Ovary (tissue), 9 donors: ENCODE measurements around the gene GFER. TPM values are rescaled to one million over a fixed set of nuclear protein-coding genes. Genes with fewer than 3 reads are reported as not detected.

Experiments used
- DNase-seq, 5 donors: peaks; one replicate each; pipeline ENCODE4 v3.0.0-alpha.2; 2019 to 2020
- H3K27ac ChIP-seq, 2 donors: fragments of 200-600 bp; one replicate each; pipeline versions ENCODE4 v1.5.1 to v1.8.0; 2019 to 2022
- H3K27me3 ChIP-seq: fragments of 200-600 bp; one replicate; pipeline ENCODE4 v1.8.0; 2022
- H3K36me3 ChIP-seq: fragments of 200-600 bp; sonication (generic); one replicate; pipeline ENCODE4 v1.5.1; 2019
- H3K4me1 ChIP-seq: one replicate; pipeline ENCODE4 v1.8.1; 2013; ENCODE audit warnings: mild to moderate bottlenecking, moderate library complexity; ENCODE audit not compliant: insufficient read depth
- H3K4me3 ChIP-seq: fragments of 200-600 bp; sonication (generic); one replicate; pipeline ENCODE4 v1.5.1; 2017
- H3K9me3 ChIP-seq, 2 donors: fragments of 200-600 bp in 1 of 2; sonication (generic) in 1 of 2; one replicate each; pipeline versions ENCODE4 v1.5.1 to v1.8.1; 2013 to 2019; ENCODE audit warnings: mild to moderate bottlenecking in 1 of 2, moderate library complexity in 1 of 2
- CTCF ChIP-seq, 3 donors: fragments of 450-650 bp in 2 of 3; fragments of 200-600 bp in 1 of 3; IDR thresholded peaks; one replicate each; pipeline versions ENCODE4 v1.5.1 to v1.8.0; 2016 to 2022; ENCODE audit warnings: antibody characterized with exemption in 3 of 3, mild to moderate bottlenecking in 1 of 3
- EP300 ChIP-seq: sonication (generic); formaldehyde crosslinking; IDR thresholded peaks from one replicate; pipeline ENCODE4 v1.6.1; 2017; ENCODE audit warnings: antibody characterized with exemption
- POLR2A ChIP-seq: fragments of 450-650 bp; IDR thresholded peaks from one replicate; pipeline ENCODE4 v1.6.1; 2017; ENCODE audit warnings: antibody characterized with exemption, mild to moderate bottlenecking, moderate library complexity
- WGBS, 3 donors: extraction: QIAGEN DNeasy Blood & Tissue Kit in 1 of 3; methylation state at CpG; one replicate each; pipeline versions ENCODE4 v1.1.5 to v1.1.7; 2013 to 2017; 5-methylcytosine and 5-hydroxymethylcytosine counted together
- intact Hi-C, 4 donors: fragments of 100-400 bp; cut with DNase I; formaldehyde crosslinking; loops; one replicate each; pipeline versions ENCODE4 v1.11.0 to v1.15.1; 2022 to 2023
- polyA plus RNA-seq, 2 donors: library from polyadenylated mRNA; stranded (reverse); fragments of 200-250 nt in 1 of 2; fragments of 350-450 nt in 1 of 2; fragmentation: Illumina TruSeq in 1 of 2; extraction: RNeasy Lipid Tissue Mini Kit (QIAGEN cat#74804) in 1 of 2; gene quantifications; one replicate each; pipeline ENCODE4 v1.2.3, GENCODE V29; 2013 to 2014
- total RNA-seq, 7 donors: library from RNA; depleted of rRNA in 2 of 7; stranded (reverse); fragments of >200 nt in 2 of 7; fragmentation: NEBNext Ultra II Directional in 3 of 7; extraction: Animal tissue kit (Norgen Biotek cat#: 25700) in 3 of 7; gene quantifications; one replicate each; pipeline versions ENCODE4 v1.1.0 to v1.2.4, GENCODE V29; 2016 to 2023
- donor health status: DM: no; HTN: no; CAD: no; lungs with moderate emphysema.
- donor health status: DM: no; HTN: no; CAD: no.
- donor health status: Bipolar disorder and iron deficiency.
- donor health status: DM: yes; HTN: yes; CAD: no.
- donor health status: DM: no; HTN: no; CAD: no.
- donor health status: DM: yes; HTN: yes; CAD: no.

Gene GFER
- total and polyA plus RNA-seq, 9 donors = 6.1 to 18.5 (median 14.0) TPM

GRCh38 chr16:1971796-1972489, 12.1 kb upstream of the GFER start, which contains the start of gene TBL3:
Gene TBL3, plus strand, starts transcription at chr16:1972053. Its CDS starts 112 bp downstream, at chr16:1972165.
- DNase-seq = peak; percentile 90 to 96 (median 93)
- Histone ChIP-seq H3K4me1 (peaks cover 10% of the 10 kb centered on the region), H3K36me3 (no peaks in the 10 kb centered on the region), H3K9me3 (no peaks in the 10 kb centered on the region), H3K27ac (peak within 1 kb of the TSS; percentile 63 to 83), H3K4me3 (peak within 1 kb of the TSS; percentile 100), H3K27me3 (no peaks in the 10 kb centered on the region)
- TF ChIP-seq POLR2A = peak; percentile 95
- peak in 1 of 3 donors; percentile 40 for TF ChIP-seq CTCF (IDR thresholded peaks at IDR 0.05)
- no peak for TF ChIP-seq EP300
- intact Hi-C loops = no loop called here
- WGBS, 3 donors = 0 to 1% (median 0%) methylated on average over 65 to 78 of the region's 78 CpGs

DNA sequence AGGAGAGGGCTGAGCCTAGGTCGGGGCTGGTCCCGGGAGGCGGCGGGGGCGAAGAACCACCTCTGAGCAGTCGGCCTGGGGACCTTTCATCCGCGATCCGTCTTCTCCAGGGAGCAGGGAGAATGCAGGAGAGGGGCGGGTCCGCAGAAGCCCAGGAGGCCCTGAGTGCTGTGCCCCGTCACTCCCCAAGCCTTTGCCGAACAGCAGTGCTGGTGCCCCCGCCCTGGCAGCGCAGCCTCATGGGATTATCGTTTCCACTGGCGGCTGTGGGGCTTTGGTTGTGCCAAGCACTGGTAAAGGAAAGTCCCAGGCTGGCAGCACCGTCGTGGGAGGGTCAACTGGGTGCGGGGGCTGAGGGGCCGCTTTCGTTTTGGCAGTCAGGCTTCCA, 11.5 kb upstream of the GFER start:
- Histone ChIP-seq H3K9me3 (no peaks in the 10 kb centered on the region), H3K27ac (peak overlapping the region in 1 of 2 donors; percentile 63), H3K4me3 (peak overlapping the region; percentile 100), H3K36me3 (no peaks in the 10 kb centered on the region), H3K27me3 (no peaks in the 10 kb centered on the region), H3K4me1 (peaks cover 10% of the 10 kb centered on the region)
- DNase-seq = peak in 3 of 5 donors; percentile 39 to 54 (median 49)
- no peak for TF ChIP-seq EP300
- TF ChIP-seq CTCF (IDR thresholded peaks at IDR 0.05) = no peak
- no peak for TF ChIP-seq POLR2A
- 1 to 3% (median 2%) methylated on average over 22 of the region's 22 CpGs for WGBS, 3 donors
- intact Hi-C loops = no loop called here

GRCh38 chr16:1973461-1974156, 10.4 kb upstream of the GFER start:
- Histone ChIP-seq H3K4me3 (no peak overlapping the region), H3K36me3 (no peaks in the 10 kb centered on the region), H3K27ac (no peak overlapping the region), H3K9me3 (no peaks in the 10 kb centered on the region), H3K27me3 (no peaks in the 10 kb centered on the region), H3K4me1 (peaks cover 10% of the 10 kb centered on the region)
- peak in 2 of 5 donors; percentile 23 to 35 for DNase-seq
- 86 to 91% (median 87%) methylated on average over 16 of the region's 16 CpGs for whole genome bisulfite sequencing, 3 donors
- intact Hi-C loops = no loop called here
- TF ChIP-seq CTCF (IDR thresholded peaks at IDR 0.05) = no peak

DNA sequence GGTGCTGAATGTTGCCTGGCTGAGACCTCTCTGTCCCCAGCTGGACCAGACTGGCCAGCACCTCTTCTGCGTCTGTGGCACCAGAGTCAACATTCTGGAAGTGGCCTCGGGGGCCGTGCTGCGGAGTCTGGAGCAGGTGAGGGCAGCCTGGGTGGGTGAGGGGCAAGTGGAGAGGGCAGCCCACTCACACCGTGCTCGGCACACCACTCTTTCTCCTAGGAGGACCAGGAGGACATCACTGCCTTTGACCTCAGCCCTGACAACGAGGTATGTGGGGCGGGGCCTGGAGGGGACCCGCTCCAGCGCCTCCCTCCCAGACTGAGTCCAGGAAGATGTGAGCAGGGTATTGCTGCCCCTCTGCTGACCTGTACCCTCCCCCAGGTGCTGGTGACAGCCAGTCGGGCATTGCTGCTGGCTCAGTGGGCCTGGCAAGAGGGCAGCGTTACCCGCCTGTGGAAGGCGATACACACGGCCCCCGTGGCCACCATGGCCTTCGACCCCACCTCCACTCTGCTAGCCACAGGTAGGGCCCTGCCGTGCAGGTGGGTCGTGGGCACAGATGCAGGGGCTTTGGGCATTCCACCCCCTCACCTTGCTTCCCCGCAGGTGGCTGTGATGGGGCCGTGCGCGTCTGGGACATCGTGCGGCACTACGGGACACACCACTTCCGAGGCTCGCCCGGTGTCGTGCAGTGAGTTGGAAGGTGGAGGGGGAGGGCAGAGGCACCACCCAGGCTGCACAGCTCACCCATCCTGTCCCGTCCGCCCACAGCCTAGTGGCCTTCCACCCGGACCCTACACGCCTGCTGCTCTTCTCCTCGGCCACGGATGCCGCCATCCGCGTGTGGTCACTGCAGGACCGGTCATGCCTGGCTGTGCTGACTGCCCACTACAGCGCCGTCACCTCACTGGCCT, 9.6 kb upstream of the GFER start:
- H3K27me3 ChIP-seq = no peaks in the 10 kb centered on the region
- no peak for TF ChIP-seq POLR2A
- no peak for TF ChIP-seq CTCF (IDR thresholded peaks at IDR 0.05)
- TF ChIP-seq EP300 = no peak

More for the DNA sequence above, 9.6 kb upstream of the GFER start:
- intact Hi-C loops = no loop called here
- H3K4me3 ChIP-seq = no peak overlapping the region
- H3K9me3 ChIP-seq = no peaks in the 10 kb centered on the region
- no peaks in the 10 kb centered on the region for H3K36me3 ChIP-seq
- no peak overlapping the region for H3K27ac ChIP-seq
- 86 to 94% (median 88%) methylated on average over 38 to 42 of the region's 42 CpGs for WGBS, 3 donors
- DNase-seq = peak in 2 of 5 donors; percentile 34 to 41
- peaks cover 10% of the 10 kb centered on the region for H3K4me1 ChIP-seq
